GM21360 (cell line): Measurements from ENCODE around the gene PM20D1.

Source experiments
- ATAC-seq: cut with Tn5 transposase; IDR thresholded peaks from one replicate; pipeline ENCODE4 v1.9.1; 2021; ENCODE audit warnings: mild to moderate bottlenecking, moderate library complexity; ENCODE audit not compliant: unreplicated experiment

PM20D1 gene

GRCh38 chr1:205805082-205805711 lies 44.7 kb downstream of the PM20D1 start:
- ATAC-seq: no peak

- no peak for ATAC-seq
Observed at GRCh38 chr1:205804605-205805004, 45.3 kb downstream of the PM20D1 start.

- ATAC-seq: no peak
Observed at GRCh38 chr1:205803986-205804385, 45.9 kb downstream of the PM20D1 start.

GRCh38 chr1:205802060-205802459 lies 47.9 kb downstream of the PM20D1 start:
- ATAC-seq: no peak

GRCh38 chr1:205800981-205801703 lies 48.8 kb downstream of the PM20D1 start:
- no peak for ATAC-seq

- ATAC-seq: no peak
Observed at GRCh38 chr1:205800427-205800826, 49.5 kb downstream of the PM20D1 start.

GRCh38 chr1:205798577-205798976 lies 51.4 kb downstream of the PM20D1 start:
- no peak for ATAC-seq

- no peak for ATAC-seq
Observed at GRCh38 chr1:205797168-205797567, 52.8 kb downstream of the PM20D1 start.

GRCh38 chr1:205794011-205794730 lies 55.8 kb downstream of the PM20D1 start:
- no peak for ATAC-seq

- no peak for ATAC-seq
Observed at GRCh38 chr1:205792961-205793673, 56.8 kb downstream of the PM20D1 start.

- no peak for ATAC-seq
Observed at GRCh38 chr1:205792481-205792881, 57.5 kb downstream of the PM20D1 start.

GRCh38 chr1:205791568-205792180 lies 58.3 kb downstream of the PM20D1 start:
- no peak for ATAC-seq

GRCh38 chr1:205787287-205787916 lies 62.5 kb downstream of the PM20D1 start:
- ATAC-seq: no peak

- ATAC-seq: no peak
Observed at GRCh38 chr1:205786601-205787000, 63.3 kb downstream of the PM20D1 start.

GRCh38 chr1:205785446-205785845 lies 64.5 kb downstream of the PM20D1 start:
- no peak for ATAC-seq

- ATAC-seq: no peak
Observed at GRCh38 chr1:205783904-205784303, 66.0 kb downstream of the PM20D1 start.

- no peak for ATAC-seq
Observed at GRCh38 chr1:205783433-205783795, 66.5 kb downstream of the PM20D1 start.

GRCh38 chr1:205782627-205783432 lies 67.1 kb downstream of the PM20D1 start:
- no peak for ATAC-seq

GRCh38 chr1:205780335-205780734 lies 69.6 kb downstream of the PM20D1 start:
- ATAC-seq: no peak
